GM21515 (cell line): Measurements from ENCODE around the gene SAXO2.
A peak's percentile ranks its signal among the peaks of the same experiment; 100 is the strongest.
"Not testable (repeated sequence)": the region's sequence is repeated elsewhere in the genome, so short reads cannot be mapped to it uniquely, and the experiment has no call there.

Source experiments
- ATAC-seq: cut with Tn5 transposase; IDR thresholded peaks from one replicate; pipeline ENCODE4 v1.9.1; 2021; ENCODE audit not compliant: unreplicated experiment

The SAXO2 gene

GRCh38 chr15:82284381-82284780 lies 21.8 kb downstream of the SAXO2 start:
- not testable (repeated sequence) for ATAC-seq

- ATAC-seq = peak; percentile 79
These were observed 23.9 kb downstream of the SAXO2 start for GRCh38 chr15:82286475-82286874.

GRCh38 chr15:82288202-82288601 lies 25.6 kb downstream of the SAXO2 start:
- ATAC-seq = not testable (repeated sequence)

DNA sequence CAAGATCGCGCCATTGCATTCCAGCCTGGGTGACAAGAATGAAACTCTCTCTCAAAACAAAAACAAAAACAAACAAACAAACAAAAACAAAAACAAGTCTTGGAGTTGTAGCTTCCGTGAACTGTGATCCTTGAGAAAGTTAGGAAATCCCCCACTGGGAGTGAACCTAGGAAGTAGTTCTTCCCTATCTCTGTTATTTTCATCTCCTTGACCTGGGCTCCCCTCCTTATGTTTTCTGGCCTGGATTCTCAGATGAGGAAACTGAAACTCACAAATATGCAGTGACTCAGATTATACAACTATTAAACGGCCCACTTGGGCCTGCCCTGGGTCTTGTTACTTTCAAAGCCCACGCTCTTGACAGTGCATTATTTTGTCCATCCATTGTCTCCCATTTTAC lies 29.7 kb downstream of the SAXO2 start:
- ATAC-seq = no peak

DNA sequence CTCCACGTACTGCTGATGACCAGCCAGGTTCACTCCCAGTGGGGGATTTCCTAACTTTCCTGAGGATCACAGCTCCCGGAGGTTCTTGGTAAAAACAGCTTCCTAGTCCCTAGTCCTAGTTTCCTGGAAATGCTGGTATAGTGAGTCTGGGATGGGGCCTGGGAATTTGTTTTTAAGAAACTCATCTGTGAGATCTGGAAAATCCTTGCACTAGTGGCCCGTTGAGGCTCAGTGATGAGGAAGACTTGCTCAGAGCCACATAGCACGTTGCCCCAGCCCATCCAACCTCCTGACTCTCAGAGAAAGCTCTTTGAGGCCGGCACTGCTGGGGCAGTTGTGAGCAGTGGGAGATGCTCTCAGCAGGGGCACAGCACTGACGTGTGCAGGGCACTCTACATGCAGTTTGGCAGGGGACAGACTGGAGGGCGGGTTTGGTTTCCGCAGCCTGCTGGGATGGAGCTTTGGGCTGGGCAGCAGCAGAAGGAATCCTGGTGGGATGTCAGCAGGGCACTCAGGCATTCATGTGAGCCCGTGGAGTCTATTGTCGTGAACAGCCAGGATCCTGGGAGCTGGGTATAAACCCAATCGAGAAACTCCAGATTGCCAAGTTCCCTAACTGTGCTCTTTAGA lies 31.6 kb downstream of the SAXO2 start:
- no peak for ATAC-seq

GRCh38 chr15:82297546-82297945 lies 34.9 kb downstream of the SAXO2 start:
- no peak for ATAC-seq

- no peak for ATAC-seq
These were observed 35.4 kb downstream of the SAXO2 start for GRCh38 chr15:82298032-82298431.

DNA sequence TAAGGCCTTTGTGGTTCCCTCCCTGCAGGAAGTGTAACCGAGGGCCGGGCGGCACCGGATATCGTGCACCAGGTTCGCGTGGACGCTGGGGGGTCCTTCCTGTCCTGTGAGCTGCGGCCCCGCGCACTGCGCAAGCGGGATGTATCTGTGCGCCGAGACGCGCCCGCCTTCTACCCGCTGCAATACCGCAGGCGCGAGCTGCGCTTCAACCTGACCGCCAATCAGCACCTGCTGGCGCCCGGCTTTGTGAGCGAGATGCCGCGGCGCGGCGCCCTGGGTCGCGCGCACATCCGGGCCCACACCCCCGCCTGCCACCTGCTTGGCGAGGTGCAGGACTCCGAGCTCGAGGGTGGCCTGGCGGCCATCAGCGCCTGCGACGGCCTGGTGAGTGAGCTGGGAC lies 35.9 kb downstream of the SAXO2 start:
- ATAC-seq = no peak

GRCh38 chr15:82299511-82299914 lies 36.9 kb downstream of the SAXO2 start:
- ATAC-seq = not testable (repeated sequence)

DNA sequence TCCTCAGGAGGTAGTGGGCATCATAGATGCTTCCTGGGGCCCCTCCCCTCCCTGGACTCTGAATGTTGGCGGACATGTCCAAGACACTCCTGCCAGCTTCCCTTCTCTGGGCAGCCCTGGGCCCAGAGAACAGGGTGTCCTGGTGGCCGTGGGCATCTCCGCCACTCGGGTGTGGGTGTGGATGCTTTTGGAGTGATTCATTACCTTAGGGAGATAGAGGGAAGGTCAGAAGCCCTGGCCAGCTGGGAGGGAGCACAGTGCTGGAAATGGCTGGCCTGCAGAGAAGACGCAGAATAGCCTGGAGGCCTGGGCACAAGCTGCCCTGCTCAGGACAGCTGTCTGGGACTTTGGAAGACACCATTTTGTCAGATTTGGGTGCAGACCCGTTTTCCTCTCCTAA lies 37.7 kb downstream of the SAXO2 start:
- not testable (repeated sequence) for ATAC-seq

DNA sequence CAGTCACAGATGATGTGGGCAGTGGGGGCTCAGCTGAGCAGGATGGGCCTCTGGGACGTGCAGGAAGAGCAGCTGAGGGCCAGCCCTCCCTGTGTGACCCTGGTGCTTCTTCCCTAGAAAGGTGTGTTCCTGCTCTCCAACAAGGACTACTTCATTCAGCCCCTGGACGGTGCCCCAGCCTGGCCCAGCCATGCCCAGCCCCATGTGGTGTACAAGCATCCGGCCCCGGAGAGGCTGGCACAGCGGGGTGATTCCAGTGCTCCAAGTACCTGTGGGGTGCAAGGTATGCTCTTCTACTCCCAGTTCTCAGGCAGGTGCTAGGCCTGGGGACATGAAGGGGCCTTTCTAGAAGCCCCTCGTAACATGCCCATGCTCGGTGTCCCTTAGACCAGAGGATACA lies 38.3 kb downstream of the SAXO2 start:
- ATAC-seq = no peak

- no peak for ATAC-seq
These were observed 38.8 kb downstream of the SAXO2 start for GRCh38 chr15:82301296-82302016.

- ATAC-seq = no peak
These were observed 41.5 kb downstream of the SAXO2 start for GRCh38 chr15:82303956-82304777.

- no peak for ATAC-seq
These were observed 42.1 kb downstream of the SAXO2 start for GRCh38 chr15:82304778-82305090.

- ATAC-seq = no peak
These were observed 43.0 kb downstream of the SAXO2 start for GRCh38 chr15:82305621-82306048.

GRCh38 chr15:82306791-82307713 lies 44.4 kb downstream of the SAXO2 start:
- no peak for ATAC-seq

- ATAC-seq = no peak
These were observed 45.1 kb downstream of the SAXO2 start for GRCh38 chr15:82307714-82308081.

- ATAC-seq = no peak
These were observed 47.2 kb downstream of the SAXO2 start for GRCh38 chr15:82309802-82310201.

- not testable (repeated sequence) for ATAC-seq
These were observed 48.7 kb downstream of the SAXO2 start for GRCh38 chr15:82311321-82311720.

DNA sequence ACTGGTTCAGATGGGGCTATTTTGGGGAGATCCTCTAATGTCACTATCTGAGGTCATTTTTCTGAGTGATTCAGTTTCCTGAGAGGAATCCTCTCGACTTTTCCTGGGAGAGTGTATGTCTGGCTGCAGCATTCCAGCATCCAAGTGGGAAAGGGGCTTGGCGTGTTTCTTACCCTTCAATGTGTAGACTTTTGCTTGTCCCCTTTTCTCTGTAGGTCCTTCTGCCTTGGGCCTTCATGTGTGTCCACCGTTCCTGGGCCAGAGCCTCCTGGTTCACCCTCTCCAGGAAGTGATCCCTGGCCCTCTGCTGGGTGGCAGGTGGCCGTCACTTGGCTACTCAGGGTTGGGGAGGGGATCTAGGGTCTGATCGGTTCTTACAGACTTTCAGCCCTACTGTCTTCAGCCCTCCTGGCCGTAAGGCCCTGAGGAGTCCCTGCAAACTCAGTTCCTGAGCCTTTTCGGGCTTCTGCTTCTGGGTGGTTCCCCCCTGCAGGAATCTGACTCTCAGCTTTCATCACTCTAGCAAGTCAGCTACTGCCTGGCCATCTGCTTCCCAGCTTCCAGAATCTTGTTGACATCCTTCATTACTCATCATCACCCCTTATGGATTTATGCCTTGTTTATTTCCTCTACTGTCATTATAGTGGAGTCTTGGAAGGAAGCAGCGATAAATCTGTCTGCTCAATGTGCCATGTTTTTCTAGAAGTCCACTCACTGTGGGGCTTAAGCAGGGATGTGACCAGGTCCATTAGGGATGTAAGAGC lies 50.1 kb downstream of the SAXO2 start:
- ATAC-seq = no peak
